ENCODE measurements around the gene TCF15.
A peak's percentile ranks its signal among the peaks of the same experiment; 100 is the strongest.

TCF15 gene

GRCh38 chr20:610130-611046, at the start of gene TCF15:
TSS of gene TCF15 (minus strand) at chr20:610309. CDS start at chr20:610237, 72 bp downstream.
- DNase-seq (ENCODE audit: low read depth in 3 of 3), result no peak

GRCh38 chr20:658731-659291, 48.7 kb upstream of the TCF15 start:
- no peak for DNase-seq (ENCODE audit: low read depth in 3 of 3)

GRCh38 chr20:658202-658601, 48.1 kb upstream of the TCF15 start:
- DNase-seq (ENCODE audit: low read depth in 3 of 3), result no peak

GRCh38 chr20:655726-656624, 45.9 kb upstream of the TCF15 start:
- no peak for DNase-seq (ENCODE audit: low read depth in 3 of 3)

GRCh38 chr20:654417-654750, 44.3 kb upstream of the TCF15 start:
- DNase-seq (ENCODE audit: low read depth in 3 of 3), result no peak

- DNase-seq (ENCODE audit: low read depth in 3 of 3), result no peak
Observed at GRCh38 chr20:653590-654416, 43.7 kb upstream of the TCF15 start.

- DNase-seq (ENCODE audit: low read depth in 3 of 3), result peak; percentile 64 to 85 (median 77)
Observed at GRCh38 chr20:653110-653589, 43.0 kb upstream of the TCF15 start, which contains the start of gene SRXN1. TSS of gene SRXN1 (minus strand) at chr20:653200. CDS start at chr20:653185, 15 bp downstream.

- no peak for DNase-seq (ENCODE audit: low read depth in 3 of 3)
Observed at GRCh38 chr20:652615-653109, 42.6 kb upstream of the TCF15 start.

GRCh38 chr20:651713-652614, 41.9 kb upstream of the TCF15 start:
- DNase-seq (ENCODE audit: low read depth in 3 of 3), result no peak

- no peak for DNase-seq (ENCODE audit: low read depth in 3 of 3)
Observed at GRCh38 chr20:650954-651353, 40.8 kb upstream of the TCF15 start.

- no peak for DNase-seq (ENCODE audit: low read depth in 3 of 3)
Observed at GRCh38 chr20:650281-650680, 40.2 kb upstream of the TCF15 start.

- no peak for DNase-seq (ENCODE audit: low read depth in 3 of 3)
Observed at GRCh38 chr20:647479-648019, 37.4 kb upstream of the TCF15 start.

- no peak for DNase-seq (ENCODE audit: low read depth in 3 of 3)
Observed at GRCh38 chr20:646868-647233, 36.7 kb upstream of the TCF15 start.

- no peak for DNase-seq (ENCODE audit: low read depth in 3 of 3)
Observed at GRCh38 chr20:646107-646867, 36.2 kb upstream of the TCF15 start.

GRCh38 chr20:645318-646106, 35.4 kb upstream of the TCF15 start:
- peak; percentile 29 to 54 (median 29) for DNase-seq (ENCODE audit: low read depth in 3 of 3)

- DNase-seq (ENCODE audit: low read depth in 3 of 3), result no peak
Observed at GRCh38 chr20:644692-645317, 34.7 kb upstream of the TCF15 start.

- no peak for DNase-seq (ENCODE audit: low read depth in 3 of 3)
Observed at GRCh38 chr20:642398-643174, 32.5 kb upstream of the TCF15 start.

All from stimulated activated CD4-positive, alpha-beta T cell treated with anti-CD3 and anti-CD28 coated beads, TNF-alpha, amount 100 ng/mL, for 4 hours (primary cell).